Measurements from ENCODE around the gene GXYLT2.

The GXYLT2 gene

GRCh38 chr3:73018790-73019441, 131.1 kb downstream of the GXYLT2 start:
- no peak for DNase-seq (ENCODE audit: low read depth)

GRCh38 chr3:73021301-73021835, 133.5 kb downstream of the GXYLT2 start:
- DNase-seq (ENCODE audit: low read depth): no peak

DNA sequence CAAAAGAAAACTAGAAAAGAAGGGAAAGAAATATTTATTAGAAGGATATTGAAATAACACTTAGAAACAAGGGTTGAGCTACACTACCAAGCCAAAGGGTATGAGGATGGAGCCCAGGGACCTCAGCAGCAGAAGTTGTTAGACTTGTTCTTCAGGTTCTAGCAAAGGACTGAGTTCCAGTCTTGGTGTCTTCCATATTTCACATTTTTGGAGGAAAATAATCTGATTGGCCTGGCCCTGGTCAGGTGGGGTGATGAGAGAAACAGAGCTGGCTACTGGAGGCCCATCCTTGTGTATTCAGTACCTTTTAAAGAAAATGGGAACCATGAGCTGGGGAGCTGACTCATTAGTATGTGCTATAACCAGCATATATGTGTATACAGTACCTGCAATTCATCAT, 137.0 kb downstream of the GXYLT2 start:
- no peak for DNase-seq (ENCODE audit: low read depth)

- no peak for DNase-seq (ENCODE audit: low read depth)
Observed at GRCh38 chr3:73026111-73026759, 138.4 kb downstream of the GXYLT2 start.
